DMS79 treated with DMSO at 0.1 percent for 48 hours (cell line): ENCODE data around the gene FOXN1.
"Not testable (repeated sequence)": the region's sequence is repeated elsewhere in the genome, so short reads cannot be mapped to it uniquely, and the experiment has no call there.

Experiments used
- DNase-seq: peaks from one replicate; lab custom pipeline; 2025; lab: John Stamatoyannopoulos, UW

FOXN1 gene, protein sequence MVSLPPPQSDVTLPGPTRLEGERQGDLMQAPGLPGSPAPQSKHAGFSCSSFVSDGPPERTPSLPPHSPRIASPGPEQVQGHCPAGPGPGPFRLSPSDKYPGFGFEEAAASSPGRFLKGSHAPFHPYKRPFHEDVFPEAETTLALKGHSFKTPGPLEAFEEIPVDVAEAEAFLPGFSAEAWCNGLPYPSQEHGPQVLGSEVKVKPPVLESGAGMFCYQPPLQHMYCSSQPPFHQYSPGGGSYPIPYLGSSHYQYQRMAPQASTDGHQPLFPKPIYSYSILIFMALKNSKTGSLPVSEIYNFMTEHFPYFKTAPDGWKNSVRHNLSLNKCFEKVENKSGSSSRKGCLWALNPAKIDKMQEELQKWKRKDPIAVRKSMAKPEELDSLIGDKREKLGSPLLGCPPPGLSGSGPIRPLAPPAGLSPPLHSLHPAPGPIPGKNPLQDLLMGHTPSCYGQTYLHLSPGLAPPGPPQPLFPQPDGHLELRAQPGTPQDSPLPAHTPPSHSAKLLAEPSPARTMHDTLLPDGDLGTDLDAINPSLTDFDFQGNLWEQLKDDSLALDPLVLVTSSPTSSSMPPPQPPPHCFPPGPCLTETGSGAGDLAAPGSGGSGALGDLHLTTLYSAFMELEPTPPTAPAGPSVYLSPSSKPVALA

DNA sequence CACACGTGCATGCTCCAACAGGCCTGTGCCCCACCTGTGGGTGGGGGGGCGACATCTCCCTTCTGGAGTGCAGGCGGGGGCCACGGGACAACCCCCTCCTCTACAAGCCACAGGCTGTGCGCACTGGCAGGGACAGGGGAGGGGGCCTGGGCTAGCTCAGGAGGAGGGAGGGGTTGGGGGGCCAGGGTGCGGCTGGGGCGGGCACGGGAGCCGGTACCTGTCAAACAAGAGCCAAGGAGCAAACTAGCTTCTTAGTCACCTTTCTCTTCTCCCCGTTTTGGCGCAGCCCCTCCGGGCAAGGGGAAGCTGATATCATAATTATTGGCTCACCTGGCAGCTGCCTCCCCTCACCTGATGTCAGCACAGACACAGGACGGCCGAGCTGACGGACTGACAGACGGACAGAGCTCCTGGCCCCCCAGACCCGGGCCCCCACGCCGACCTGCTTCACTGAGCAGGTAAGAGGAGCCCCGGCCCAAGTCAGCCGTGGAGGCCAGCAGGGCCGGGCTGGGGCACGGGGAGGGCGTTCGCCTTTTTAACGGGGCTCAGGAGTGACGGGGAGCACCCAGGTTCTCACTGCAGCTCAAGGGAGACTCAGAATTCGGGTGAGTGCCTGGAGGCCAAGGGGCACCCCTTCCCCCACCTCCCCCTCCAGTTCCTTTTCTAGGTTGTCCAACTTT, at the start of gene FOXN1:
FOXN1 (plus strand) TSS at position 363 of the 680 bp plus-strand sequence. CDS start 17,622 bp downstream, outside the sequence.
- DNase-seq: no peak

DNA sequence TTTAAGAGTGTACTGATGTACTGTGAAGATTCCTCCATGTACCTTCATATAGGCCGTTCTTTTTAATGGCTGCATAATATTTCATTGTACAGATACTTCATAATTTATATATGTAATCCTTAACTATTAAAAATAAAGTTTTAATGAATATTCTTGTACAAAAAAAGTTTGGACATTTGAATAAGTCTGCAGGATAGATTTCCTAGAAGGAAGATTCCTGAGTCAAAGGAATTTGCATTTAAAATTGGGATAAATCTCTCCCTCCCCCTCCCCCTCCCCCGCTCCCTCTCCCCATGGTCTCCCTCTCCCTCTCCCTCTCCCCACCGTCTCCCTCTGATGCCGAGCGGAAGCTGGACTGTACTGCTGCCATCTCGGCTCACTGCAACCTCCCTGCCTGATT, 48.3 kb upstream of the FOXN1 start:
- DNase-seq: no peak

DNA sequence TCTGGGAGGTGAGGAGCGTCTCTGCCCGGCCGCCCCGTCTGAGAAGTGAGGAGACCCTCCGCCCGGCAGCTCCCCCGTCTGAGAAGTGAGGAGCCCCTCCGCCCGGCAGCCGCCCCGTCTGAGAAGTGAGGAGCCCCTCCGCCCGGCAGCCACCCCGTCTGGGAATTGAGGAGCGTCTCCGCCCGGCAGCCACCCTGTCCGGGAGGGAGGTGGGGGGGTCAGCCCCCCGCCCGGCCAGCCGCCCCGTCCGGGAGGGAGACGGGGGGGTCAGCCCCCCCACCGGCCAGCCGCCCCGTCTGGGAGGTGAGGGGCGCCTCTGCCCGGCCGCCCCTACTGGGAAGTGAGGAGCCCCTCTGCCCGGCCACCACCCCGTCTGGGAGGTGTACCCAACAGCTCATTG, 47.3 kb upstream of the FOXN1 start:
- not testable (repeated sequence) for DNase-seq

DNA sequence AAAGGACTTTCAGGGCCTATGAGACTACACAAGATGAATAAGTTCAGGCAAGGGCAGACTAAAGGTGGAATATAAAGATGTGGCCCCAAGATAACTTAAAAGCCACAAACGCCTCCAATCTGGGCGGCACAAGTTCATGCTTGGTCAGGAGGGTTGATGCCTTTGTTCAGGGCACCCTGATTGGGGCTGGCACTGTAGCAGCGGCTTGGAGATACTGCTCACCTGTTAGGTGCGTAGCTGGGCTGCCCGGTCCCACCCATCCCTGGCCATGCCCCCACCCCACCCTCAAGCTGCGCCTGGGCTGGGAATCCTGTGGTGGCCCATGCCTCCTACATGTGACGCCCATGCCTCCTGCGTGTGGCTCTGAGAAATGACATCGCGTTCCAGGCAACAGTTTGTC, 45.2 kb upstream of the FOXN1 start:
- DNase-seq: no peak

DNA sequence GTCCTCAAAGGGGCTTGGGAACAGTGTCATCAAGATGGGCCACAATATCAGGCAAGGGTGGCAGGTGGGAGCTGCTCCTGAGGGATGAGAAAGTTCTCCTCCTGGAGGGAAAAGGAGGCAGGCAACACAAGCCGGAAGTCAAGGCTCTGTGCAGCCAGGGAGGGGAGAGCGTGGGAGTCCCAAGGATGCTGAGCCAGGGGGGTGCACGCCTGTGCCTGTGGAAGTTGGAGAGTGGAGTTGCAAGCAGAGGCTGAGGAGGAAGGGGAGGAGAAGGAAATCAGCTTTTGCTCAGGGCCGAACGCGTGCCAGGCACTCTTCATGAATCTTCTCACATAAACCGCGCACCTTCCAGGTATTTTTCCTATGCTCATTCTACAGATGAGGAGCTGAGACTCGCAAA, 40.1 kb upstream of the FOXN1 start:
- no peak for DNase-seq

DNA sequence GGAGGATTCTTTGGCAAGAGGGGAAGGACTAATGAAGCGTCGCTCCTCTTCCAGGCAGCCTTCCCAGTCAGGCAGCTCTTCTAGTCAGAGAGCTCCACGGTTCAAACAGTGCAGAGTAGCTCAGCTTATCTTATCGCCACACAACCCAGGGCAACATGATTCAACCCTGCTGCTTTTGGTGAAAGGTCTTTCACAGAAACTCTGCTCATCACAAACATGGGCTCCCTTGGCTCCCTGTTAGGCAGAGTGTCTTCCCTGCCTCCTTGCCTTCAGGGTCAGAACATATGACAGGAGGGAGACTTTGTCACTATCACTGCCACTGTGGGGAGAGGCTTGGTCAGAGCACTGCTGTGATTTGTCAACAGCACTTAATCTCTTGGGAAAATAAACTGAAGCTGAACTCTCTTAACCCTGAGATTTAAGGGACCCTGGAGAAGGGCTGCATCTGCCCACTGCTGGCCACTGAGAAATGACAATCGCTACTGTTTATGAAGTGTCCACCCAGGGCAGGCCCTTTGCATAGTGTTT, 39.6 kb upstream of the FOXN1 start:
- no peak for DNase-seq

DNA sequence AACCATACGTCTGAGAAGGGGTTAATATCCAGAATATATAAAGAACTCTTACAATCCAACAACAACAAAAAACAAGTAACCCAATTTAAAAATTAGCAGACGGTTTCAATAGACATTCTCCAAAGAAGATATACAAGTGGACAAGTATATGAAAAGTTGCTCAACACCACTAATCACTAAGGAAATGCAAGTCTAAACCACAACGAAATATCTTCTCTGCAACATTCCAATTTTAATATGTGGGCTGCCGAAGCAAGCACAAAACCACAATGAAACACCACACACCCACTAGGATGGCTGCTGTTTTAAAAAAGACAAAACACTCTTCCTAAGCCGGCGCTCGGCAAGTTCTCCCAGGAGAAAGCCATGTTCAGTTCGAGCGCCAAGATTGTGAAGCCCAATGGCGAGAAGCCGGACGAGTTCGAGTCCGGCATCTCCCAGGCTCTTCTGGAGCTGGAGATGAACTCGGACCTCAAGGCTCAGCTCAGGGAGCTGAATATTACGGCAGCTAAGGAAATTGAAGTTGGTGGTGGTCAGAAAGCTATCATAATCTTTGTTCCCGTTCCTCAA, 38.6 kb upstream of the FOXN1 start:
- DNase-seq: no peak

DNA sequence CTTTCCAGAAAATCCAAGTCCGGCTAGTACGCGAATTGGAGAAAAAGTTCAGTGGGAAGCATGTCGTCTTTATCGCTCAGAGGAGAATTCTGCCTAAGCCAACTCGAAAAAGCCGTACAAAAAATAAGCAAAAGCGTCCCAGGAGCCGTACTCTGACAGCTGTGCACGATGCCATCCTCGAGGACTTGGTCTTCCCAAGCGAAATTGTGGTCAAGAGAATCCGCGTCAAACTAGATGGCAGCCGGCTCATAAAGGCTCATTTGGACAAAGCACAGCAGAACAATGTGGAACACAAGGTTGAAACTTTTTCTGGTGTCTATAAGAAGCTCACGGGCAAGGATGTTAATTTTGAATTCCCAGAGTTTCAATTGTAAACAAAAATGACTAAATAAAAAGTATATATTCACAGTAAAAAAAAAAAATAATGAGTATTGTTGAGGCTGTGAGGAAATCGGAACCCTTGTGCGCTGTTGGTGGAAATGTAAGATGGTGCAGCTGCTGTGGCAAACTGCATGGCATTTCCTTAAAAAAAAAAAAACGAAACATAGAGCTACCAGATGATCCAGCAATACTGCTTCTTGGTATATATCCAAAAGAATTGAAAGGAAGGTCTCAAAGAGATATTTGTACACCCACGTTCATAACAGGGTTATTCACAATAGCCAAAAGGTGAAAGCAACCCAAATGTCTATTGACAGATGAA, 38.0 kb upstream of the FOXN1 start:
- DNase-seq: not testable (repeated sequence)

DNA sequence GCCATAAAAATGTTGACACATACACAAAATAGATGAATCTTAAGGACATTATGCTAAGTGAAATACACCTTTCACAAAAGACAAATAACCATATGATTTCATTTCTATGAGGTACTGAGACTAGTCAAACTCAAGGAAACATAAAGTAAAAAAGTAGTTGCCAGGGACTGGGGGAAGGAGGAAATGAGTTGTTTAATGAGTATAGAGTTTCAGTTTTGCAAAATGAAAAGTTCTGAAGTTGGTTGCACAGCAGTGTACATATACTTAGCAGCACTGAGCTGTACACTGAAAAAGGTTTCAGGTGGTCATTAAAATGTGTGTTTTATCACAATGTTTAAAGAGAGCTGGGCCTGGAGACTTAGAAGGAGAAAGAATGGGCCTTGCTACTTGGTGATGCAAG, 37.4 kb upstream of the FOXN1 start:
- no peak for DNase-seq

DNA sequence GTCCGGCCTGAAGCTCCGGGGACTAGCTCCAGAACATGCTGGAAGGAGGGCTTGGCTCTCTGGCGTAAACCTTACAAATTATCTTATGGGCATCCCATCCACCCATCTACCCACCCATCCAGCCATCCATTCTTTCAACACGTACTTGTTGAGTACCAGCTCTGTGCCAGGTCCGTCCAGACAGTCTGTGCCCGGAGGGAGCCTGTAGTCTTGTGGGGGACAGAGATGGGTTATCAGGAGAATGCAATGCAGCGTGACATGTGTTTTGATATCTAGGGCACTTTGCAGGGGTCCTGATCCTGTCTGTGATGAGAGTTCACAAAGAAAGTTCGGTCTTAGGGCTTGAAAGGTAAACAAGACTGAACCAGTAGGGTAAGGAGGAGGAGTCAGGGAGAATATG, 36.8 kb upstream of the FOXN1 start:
- no peak for DNase-seq

DNA sequence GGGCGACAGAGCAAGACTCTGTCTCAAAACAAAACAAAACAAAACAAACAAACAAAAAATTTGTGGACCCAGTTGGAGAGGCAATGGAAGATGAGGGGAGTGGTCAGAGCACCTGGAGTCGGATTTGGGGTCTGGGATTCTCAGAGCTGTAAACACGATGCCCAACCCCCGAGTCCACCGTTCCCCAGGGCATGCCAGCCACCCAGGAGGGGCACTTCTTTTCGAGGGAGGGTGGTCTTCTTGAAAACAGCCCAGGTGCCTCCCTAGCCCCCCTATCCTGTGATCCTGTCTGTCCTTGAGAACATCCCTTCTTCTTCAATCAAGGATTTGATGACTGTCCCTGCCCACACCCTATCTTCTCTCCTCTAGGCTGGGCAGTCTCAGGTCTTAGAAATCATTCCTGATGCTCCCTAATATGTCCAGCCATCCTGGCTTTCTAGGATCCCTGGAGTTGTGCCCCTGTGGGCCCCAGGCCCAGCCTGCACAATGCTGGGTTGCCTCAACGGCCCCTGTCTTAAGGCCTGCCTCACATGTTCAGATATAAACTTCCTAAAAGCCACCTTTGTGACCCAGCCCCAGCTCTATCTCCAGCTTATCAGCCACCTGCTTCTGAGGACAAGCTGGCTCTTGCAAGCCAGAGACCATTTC, 35.8 kb upstream of the FOXN1 start:
- DNase-seq: no peak

DNA sequence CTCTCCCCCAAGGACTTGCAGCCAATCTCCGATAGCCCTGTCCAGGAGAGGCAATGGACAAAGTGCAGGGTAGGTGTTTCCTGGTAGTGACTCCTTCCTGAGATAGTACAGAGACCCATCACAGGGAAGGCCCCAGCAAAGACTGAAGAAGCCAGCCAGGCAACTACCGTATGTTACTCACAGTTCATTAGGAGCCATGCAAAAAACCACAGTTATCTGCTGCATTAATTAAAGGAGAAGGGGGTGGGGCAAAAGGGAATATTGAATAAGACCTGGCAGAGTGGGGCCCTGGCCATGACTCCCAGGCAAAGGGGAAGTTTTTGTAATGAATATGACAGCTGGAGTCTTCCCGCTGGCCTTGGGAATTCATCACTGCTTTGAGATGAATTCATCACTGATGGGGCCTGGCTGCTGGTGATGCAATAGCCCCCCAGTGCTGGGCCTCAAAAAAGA, 35.2 kb upstream of the FOXN1 start:
- no peak for DNase-seq

DNA sequence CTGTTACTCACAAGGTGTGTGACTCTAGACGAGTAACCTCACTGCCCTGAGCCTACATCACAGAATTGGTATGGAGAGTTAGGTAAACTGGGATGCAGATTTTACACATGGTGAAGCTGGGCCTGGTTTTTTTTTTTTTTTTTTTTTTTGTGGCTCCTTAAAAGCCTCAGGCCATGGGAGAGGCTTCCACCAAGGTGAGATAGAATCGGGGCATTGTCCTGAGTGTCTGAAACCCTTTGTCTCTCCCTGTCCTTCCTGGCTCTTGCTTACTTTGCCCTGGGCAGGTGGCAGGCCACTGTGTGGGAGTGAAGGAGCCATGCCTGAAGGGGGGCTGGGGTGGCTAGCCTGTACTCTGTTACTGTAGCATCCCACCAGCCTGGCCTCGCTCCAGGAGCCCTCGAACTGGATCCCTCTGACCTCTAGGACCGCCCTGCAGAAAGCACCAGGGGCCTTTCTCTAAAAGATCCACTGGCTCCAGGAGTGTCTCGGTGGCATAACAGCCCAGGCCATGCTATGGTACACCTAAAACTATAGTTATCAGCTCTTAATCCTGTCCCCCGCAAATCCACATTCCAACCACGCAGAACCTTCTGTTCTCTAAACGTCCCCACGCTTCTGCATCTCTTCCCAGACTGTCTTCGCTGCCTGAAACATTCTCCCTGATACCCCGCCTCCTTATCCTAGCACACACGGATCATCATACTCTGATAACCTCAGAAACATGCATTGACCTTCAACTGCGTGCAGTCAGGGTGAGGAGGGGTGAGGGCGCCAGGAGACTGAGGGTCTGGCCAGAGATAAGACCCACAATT, 34.4 kb upstream of the FOXN1 start:
- DNase-seq: no peak

DNA sequence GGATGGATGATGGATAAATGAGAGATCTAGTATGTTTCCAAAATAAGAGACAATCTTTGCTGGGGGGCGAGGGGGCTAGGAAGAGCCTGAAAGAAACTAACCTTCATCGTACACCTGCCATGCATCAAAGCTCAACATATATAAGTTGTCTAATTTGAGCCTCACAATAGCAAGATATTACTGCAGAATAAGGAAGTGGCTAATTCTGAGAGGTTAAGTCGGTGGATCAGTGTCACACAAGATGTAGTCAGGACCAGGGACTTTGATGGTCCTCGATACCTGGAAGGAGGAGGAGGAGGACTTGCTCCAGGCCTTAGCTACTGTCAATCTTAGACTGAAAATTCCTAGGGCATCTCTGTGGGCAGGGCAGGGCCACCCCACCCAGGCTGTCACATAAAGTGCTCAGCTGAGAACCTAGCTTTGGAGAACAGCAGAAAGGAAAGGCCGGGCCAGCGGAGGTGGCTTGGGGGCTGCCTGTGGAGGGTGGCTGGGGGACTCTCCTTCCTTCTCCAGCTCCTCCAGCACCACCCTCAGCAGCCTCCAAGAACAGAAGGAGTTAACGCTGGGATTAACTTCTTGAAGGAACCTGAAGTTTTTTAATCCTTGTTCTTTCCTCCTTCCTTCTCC, 33.2 kb upstream of the FOXN1 start:
- no peak for DNase-seq

DNA sequence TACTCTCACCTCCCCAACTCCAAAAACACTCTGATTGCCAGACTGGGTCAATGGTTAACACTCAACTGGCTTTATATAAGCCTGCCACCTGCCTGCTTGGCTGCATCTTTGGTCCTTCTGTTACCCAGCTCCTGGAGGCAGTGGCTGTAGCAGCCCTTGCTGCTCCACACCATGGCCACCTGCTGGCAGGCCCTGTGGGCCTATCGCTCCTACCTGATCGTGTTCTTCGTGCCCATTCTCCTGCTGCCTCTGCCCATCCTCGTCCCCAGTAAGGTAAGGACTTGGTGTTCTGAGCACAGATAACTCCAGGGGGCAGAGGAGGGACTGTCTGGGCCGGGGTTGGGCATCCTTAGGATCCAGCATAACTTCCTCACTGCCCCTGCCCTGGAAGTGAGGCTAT, 32.6 kb upstream of the FOXN1 start, which contains the start of gene SLC13A2:
SLC13A2 (plus strand) TSS at position 103 of the 400 bp plus-strand sequence; CDS start at position 172, 69 bp downstream.
- no peak for DNase-seq

DNA sequence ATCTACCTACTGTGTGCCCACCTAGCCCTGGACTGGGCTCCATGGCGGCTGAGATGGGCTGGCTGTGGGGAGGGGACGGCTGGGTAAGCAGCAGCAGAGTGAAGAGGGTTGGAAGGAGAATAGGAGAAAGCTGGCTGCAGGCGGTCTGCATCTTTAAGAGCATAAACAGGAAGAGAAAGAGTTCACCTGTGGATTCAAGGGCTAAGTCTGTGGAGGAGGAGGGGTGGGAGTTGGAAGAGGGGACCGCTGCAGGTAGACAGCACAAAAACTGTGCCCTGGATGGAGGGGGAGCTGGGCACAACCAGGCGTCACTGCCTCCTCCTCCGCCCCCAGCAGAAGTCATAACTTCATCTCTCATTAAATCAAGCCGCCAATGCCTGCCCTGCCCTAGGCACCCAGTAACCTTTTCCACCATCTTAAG, 32.0 kb upstream of the FOXN1 start:
- DNase-seq: no peak

DNA sequence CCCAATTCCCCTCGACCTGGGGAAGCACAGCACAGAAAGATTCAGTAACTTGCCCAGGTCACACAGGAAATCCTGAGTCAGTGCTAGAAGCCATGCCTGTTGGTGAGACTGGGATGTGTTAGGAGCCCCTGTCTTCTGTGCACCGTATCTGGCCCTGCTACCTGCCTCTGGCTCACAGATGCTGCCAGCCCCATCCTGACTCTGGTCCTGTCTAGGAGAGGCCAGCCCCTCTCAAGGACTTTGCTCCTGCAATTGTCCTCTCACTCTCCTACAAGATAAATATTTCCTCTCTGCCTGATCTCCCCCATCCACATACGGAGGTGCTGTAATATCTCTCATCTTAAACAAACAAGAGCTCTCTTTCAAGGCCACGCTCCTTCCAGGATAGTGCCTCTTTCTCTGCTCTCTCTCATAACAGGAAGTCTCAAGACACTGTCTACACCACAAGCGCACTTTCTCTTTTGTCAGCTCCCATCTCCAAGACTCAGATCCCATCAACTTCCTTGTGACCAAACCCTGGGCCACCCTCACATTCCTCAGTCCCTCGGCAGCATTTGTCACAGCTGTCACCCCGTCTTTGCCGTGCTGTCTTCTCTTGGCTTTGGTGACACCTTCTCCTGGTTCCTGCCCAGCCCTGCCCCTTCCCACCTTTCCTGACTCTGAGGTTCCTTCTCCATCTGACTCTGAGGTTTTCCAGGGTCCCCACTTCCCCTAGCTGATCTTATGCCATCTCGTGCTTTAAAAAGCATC, 30.8 kb upstream of the FOXN1 start:
- DNase-seq: no peak

DNA sequence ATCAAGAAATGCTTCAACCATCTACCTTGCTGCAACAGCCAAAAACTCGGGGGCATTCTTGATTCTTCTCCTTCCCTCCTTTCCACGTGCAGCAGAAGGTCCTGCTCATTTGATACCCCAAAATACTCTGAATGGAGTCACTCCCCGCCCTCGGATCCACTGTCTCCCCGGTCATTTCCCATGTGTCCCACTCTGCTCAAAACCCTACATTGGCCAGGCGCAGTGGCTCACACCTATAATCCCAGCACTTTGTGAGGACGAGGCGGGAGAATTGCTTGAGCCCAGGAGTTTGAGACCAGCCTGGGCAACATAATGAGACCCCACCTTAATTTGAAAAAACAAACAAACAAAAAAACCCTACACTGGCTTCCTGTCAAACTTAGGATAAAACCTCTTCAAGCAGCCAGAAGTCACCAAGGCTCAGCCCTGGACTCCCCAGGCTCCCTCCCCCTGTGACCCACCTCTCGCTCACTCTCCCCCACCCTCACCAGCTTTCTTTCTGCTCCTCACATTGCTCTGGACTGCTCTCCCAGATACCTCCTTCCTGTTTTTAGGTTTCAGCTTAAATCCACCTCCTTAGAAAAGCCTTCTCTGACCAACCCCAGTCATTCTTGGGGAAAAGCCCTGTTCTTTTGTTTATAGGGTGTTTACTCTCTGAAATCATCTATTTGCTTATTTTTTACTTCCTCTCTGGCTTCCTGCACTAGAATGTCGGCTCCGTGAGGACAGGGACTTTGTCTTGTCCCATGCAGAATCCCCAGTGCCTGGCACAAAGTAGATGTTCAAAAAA, 29.9 kb upstream of the FOXN1 start:
- DNase-seq: no peak
